ENCODE results near the gene IGF2R.
"Not testable (repeated sequence)": the region's sequence is repeated elsewhere in the genome, so short reads cannot be mapped to it uniquely, and the experiment has no call there.

The IGF2R gene

GRCh38 chr6:159968295-159969203 is at the start of gene IGF2R:
Gene IGF2R (plus strand): TSS chr6:159969082. CDS start chr6:159969247, 165 bp downstream.
- DNase-seq, result peak; percentile 53 to 95

- no peak for DNase-seq
Measured at GRCh38 chr6:159919800-159920199, 49.1 kb upstream of the IGF2R start.

GRCh38 chr6:159924150-159924549 is 44.7 kb upstream of the IGF2R start:
- not testable (repeated sequence) for DNase-seq

- DNase-seq, result no peak
Measured at GRCh38 chr6:159926542-159927203, 42.2 kb upstream of the IGF2R start.

- peak in 1 of 2 experiments; percentile 12 for DNase-seq
Measured at GRCh38 chr6:159929819-159930218, 39.1 kb upstream of the IGF2R start.

GRCh38 chr6:159931112-159931511 is 37.8 kb upstream of the IGF2R start:
- DNase-seq, result no peak

- no peak for DNase-seq
Measured at GRCh38 chr6:159931846-159932245, 37.0 kb upstream of the IGF2R start.

GRCh38 chr6:159933077-159933476 is 35.8 kb upstream of the IGF2R start:
- no peak for DNase-seq

GRCh38 chr6:159934181-159934580 is 34.7 kb upstream of the IGF2R start:
- DNase-seq, result no peak

- no peak for DNase-seq
Measured at GRCh38 chr6:159935065-159935464, 33.8 kb upstream of the IGF2R start.

- DNase-seq, result no peak
Measured at GRCh38 chr6:159935633-159936032, 33.2 kb upstream of the IGF2R start.

- no peak for DNase-seq
Measured at GRCh38 chr6:159939591-159940016, 29.3 kb upstream of the IGF2R start.

GRCh38 chr6:159941286-159942113 is 27.4 kb upstream of the IGF2R start:
- DNase-seq, result peak in 1 of 2 experiments; percentile 54

GRCh38 chr6:159943101-159943632 is 25.7 kb upstream of the IGF2R start:
- no peak for DNase-seq

GRCh38 chr6:159943968-159944598 is 24.8 kb upstream of the IGF2R start:
- DNase-seq, result no peak

- no peak for DNase-seq
Measured at GRCh38 chr6:159945801-159946392, 23.0 kb upstream of the IGF2R start.

GRCh38 chr6:159946912-159947311 is 22.0 kb upstream of the IGF2R start:
- no peak for DNase-seq

- no peak for DNase-seq
Measured at GRCh38 chr6:159948199-159948598, 20.7 kb upstream of the IGF2R start.

- DNase-seq, result no peak
Measured at GRCh38 chr6:159951772-159952171, 17.1 kb upstream of the IGF2R start.

GRCh38 chr6:159952289-159953005 is 16.4 kb upstream of the IGF2R start:
- DNase-seq, result no peak

GRCh38 chr6:159953091-159953601 is 15.7 kb upstream of the IGF2R start:
- no peak for DNase-seq
